ENCODE results near the gene ZNRF3.

Gene ZNRF3

DNA sequence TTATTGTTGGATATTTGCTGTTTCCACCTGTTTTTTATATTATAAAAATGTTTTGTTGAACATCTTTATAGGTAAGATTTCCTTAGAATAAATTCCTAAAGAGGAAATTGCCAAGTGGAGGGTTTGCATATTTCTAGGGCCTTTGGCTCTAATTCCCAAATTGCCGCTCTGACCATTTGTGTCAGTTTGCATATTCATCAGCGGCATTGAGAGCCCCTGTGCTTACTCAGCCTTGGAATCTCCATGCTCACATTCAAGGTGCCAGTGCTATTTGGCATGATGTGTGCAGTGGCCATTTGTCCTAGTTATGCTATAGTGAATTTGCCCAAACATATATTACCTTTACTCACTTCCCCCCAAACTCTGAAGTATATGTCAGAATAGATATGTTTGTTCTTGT is 214.9 kb downstream of the ZNRF3 start:
- no peak for DNase-seq

DNA sequence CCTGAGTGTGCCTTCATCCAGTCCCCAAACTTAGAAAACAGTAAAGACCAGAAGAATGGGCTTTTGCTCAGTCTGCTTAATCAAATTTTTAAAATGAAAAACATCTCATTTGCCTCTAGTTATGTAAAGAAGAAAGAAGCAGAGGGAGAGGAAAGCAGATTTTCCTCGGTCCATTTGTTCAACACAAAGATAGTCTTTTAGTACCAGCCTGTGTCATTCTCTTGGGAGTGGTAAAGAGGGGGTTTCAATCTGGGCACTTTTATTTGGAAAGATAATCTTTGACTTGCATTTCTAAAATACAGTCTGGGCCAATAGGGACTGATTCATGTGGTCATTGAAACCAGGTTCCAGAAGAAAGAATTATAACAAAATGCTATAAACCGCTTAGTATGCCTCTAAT is 218.9 kb downstream of the ZNRF3 start:
- DNase-seq, result no peak

DNA sequence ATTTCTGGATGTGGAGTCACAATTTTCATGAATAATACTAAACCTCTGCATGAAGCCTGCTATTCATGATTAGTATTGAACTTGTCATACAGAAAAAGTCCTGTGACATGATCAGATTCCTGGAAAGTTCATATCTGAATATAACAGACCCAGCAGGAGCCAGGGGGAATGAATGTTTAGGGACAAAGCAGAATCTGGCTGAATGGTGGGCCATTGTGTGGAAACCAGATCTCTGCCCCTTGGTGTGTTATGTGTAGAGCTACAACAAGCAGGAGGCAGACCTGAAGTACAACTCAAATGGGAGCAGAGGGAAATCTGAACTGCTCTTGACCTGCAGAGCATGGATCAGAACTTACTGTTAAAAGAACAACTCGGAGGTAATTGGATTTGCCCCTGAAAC is 219.7 kb downstream of the ZNRF3 start:
- no peak for DNase-seq

DNA sequence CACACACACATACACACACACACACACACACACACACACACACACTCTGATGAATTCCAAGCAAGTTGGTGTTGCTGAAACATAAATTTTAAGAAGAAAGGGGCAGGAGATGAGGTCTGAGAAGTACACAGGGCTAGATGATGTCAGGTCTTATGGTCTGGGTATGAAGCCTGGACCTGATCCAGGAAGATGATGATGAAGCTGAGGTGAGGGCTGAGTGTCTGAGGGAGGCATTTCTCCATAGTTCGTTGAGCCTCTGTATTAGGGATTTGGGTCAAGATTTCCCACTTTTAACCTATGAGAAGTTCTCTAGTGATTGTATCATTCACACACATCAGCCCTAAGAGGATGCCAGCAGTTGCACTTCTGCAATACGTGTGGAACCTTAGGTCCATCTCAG is 222.1 kb downstream of the ZNRF3 start:
- DNase-seq, result no peak

DNA sequence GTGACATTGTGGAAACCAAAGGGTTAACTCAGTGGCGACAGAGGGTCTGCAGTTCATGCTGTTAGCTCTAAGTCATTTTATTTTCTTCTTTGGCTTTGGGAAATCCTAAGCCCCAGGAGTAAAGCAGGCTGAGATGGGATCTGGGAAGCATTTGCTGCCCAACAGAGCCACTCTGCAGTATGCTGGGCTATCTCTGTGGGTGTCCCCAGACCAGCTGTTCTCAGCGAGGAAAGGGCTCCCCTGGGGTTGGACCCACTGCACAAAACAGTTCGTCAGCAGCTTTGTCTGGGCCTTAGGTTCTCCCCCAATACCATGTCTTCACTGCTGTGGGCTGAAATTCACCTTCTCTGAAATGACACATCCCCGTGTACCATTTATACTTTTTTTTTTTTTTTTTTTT is 223.5 kb downstream of the ZNRF3 start:
- no peak for DNase-seq

All from NK-92 treated with Interleukin-12 subunit alpha and Interleukin-12 subunit beta, amount 100 ng/mL, for 24 hours (cell line).